ENCODE results near the gene PLXNA4. TPM values are rescaled to one million over a fixed set of nuclear protein-coding genes. Genes with fewer than 3 reads are reported as not detected.

Gene PLXNA4
- total and polyA plus RNA-seq, 2 experiments from 2014 or later, result 1.9 to 4.8 TPM

- Histone ChIP-seq H3K79me2 (no peaks in the 10 kb centered on the region), H2AFZ (no peak overlapping the region), H3K9me3 (ENCODE audit: low read depth) (no peaks in the 10 kb centered on the region), H3K9me2 (replicated peaks; ENCODE audit: insufficient read depth) (no peaks in the 10 kb centered on the region), H3K4me3 (no peak overlapping the region), H4K20me1 (ENCODE audit: insufficient read depth, poor library complexity, severe bottlenecking) (no peaks in the 10 kb centered on the region), H3K27me3 (no peaks in the 10 kb centered on the region), H3K27ac (peak overlapping the region; percentile 36), H3K36me3 (replicated peaks; ENCODE audit: insufficient read depth, low read depth) (no peaks in the 10 kb centered on the region), H3K4me2 (no peak overlapping the region), H3K4me1 (ENCODE audit: insufficient read depth) (peaks cover 60% of the 10 kb centered on the region)
- no peak for DNase-seq (ENCODE audit: low spot score)
- 100% methylated on average over 1 of the region's 1 CpG for whole genome bisulfite sequencing (ENCODE audit: low lambda C conversion rate, missing lambda C conversion rate)
- TF ChIP-seq EZH2 (IDR thresholded peaks at IDR 0.05; ENCODE audit: borderline replicate concordance), result no peak
- no peak for TF ChIP-seq EZH2phosphoT487 (IDR thresholded peaks at IDR 0.05; ENCODE audit: low read depth, severe bottlenecking, unreplicated experiment)
- TF ChIP-seq, protein P1, sequence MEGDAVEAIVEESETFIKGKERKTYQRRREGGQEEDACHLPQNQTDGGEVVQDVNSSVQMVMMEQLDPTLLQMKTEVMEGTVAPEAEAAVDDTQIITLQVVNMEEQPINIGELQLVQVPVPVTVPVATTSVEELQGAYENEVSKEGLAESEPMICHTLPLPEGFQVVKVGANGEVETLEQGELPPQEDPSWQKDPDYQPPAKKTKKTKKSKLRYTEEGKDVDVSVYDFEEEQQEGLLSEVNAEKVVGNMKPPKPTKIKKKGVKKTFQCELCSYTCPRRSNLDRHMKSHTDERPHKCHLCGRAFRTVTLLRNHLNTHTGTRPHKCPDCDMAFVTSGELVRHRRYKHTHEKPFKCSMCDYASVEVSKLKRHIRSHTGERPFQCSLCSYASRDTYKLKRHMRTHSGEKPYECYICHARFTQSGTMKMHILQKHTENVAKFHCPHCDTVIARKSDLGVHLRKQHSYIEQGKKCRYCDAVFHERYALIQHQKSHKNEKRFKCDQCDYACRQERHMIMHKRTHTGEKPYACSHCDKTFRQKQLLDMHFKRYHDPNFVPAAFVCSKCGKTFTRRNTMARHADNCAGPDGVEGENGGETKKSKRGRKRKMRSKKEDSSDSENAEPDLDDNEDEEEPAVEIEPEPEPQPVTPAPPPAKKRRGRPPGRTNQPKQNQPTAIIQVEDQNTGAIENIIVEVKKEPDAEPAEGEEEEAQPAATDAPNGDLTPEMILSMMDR (IDR thresholded peaks at IDR 0.05; ENCODE audit: poor library complexity), result no peak
Measured at GRCh38 chr7:132379292-132379691, 197.0 kb downstream of the PLXNA4 start.

- H3K36me3 ChIP-seq (replicated peaks; ENCODE audit: insufficient read depth, low read depth), result no peaks in the 10 kb centered on the region
- H3K9me3 ChIP-seq (ENCODE audit: low read depth), result no peaks in the 10 kb centered on the region
- H3K4me3 ChIP-seq, result no peak overlapping the region
- no peaks in the 10 kb centered on the region for H3K9me2 ChIP-seq (replicated peaks; ENCODE audit: insufficient read depth)
- H3K4me2 ChIP-seq, result peak overlapping the region; percentile 63
- 94% methylated on average over 8 of the region's 8 CpGs for WGBS (ENCODE audit: low lambda C conversion rate, missing lambda C conversion rate)
- TF ChIP-seq EZH2phosphoT487 (IDR thresholded peaks at IDR 0.05; ENCODE audit: low read depth, severe bottlenecking, unreplicated experiment), result no peak
- TF ChIP-seq, protein P1 (IDR thresholded peaks at IDR 0.05; ENCODE audit: poor library complexity), result no peak
- no peak for TF ChIP-seq EZH2 (IDR thresholded peaks at IDR 0.05; ENCODE audit: borderline replicate concordance)
- peak overlapping the region; percentile 28 for H3K27ac ChIP-seq
- no peaks in the 10 kb centered on the region for H4K20me1 ChIP-seq (ENCODE audit: insufficient read depth, poor library complexity, severe bottlenecking)
- H3K4me1 ChIP-seq (ENCODE audit: insufficient read depth), result peaks cover 64% of the 10 kb centered on the region
- DNase-seq (ENCODE audit: low spot score), result no peak
- H2AFZ ChIP-seq, result no peak overlapping the region
- no peaks in the 10 kb centered on the region for H3K79me2 ChIP-seq
- H3K27me3 ChIP-seq, result no peaks in the 10 kb centered on the region
Measured at GRCh38 chr7:132377703-132378584, 198.3 kb downstream of the PLXNA4 start.

- DNase-seq (ENCODE audit: low spot score), result peak; percentile 50
- WGBS (ENCODE audit: low lambda C conversion rate, missing lambda C conversion rate), result 17% methylated on average over 2 of the region's 2 CpGs
- Histone ChIP-seq H3K4me3 (no peak overlapping the region), H3K9me3 (ENCODE audit: low read depth) (no peaks in the 10 kb centered on the region), H3K27ac (peak overlapping the region; percentile 86), H3K27me3 (no peaks in the 10 kb centered on the region), H3K79me2 (no peaks in the 10 kb centered on the region), H3K9me2 (replicated peaks; ENCODE audit: insufficient read depth) (no peaks in the 10 kb centered on the region), H4K20me1 (ENCODE audit: insufficient read depth, poor library complexity, severe bottlenecking) (no peaks in the 10 kb centered on the region), H2AFZ (no peak overlapping the region), H3K36me3 (replicated peaks; ENCODE audit: insufficient read depth, low read depth) (no peaks in the 10 kb centered on the region), H3K4me1 (ENCODE audit: insufficient read depth) (peaks cover 64% of the 10 kb centered on the region), H3K4me2 (peak overlapping the region; percentile 63)
- TF ChIP-seq EZH2 (IDR thresholded peaks at IDR 0.05; ENCODE audit: borderline replicate concordance), result no peak
- TF ChIP-seq, protein P1 (IDR thresholded peaks at IDR 0.05; ENCODE audit: poor library complexity), result no peak
- TF ChIP-seq EZH2phosphoT487 (IDR thresholded peaks at IDR 0.05; ENCODE audit: low read depth, severe bottlenecking, unreplicated experiment), result no peak
Measured at GRCh38 chr7:132377015-132377414, 199.3 kb downstream of the PLXNA4 start.

Data from hepatocyte (in vitro differentiated cells).